GM20431 (cell line): ENCODE results near the gene RCSD1.
"Not testable (repeated sequence)": the region's sequence is repeated elsewhere in the genome, so short reads cannot be mapped to it uniquely, and the experiment has no call there.

ENCODE experiments used
- in situ Hi-C: fragments of 300-500 bp; cut with MseI, MboI; formaldehyde crosslinking; loops from one replicate; pipeline ENCODE4 v1.15.0; 2020; ENCODE audit warnings: low sequenced_read_pairs; ENCODE audit not compliant: unreplicated experiment

The RCSD1 gene

GRCh38 chr1:167629681-167630567 lies at the start of gene RCSD1:
RCSD1 (plus strand) TSS chr1:167630232; CDS start chr1:167630424, 192 bp downstream.
- in situ Hi-C loops, result no loop called here

GRCh38 chr1:167582064-167582463 lies 48.0 kb upstream of the RCSD1 start:
- in situ Hi-C loops, result no loop called here

- in situ Hi-C loops, result no loop called here
Measured at GRCh38 chr1:167582722-167583121, 47.3 kb upstream of the RCSD1 start.

GRCh38 chr1:167584581-167584980 lies 45.5 kb upstream of the RCSD1 start:
- in situ Hi-C loops, result no loop called here

GRCh38 chr1:167587342-167587741 lies 42.7 kb upstream of the RCSD1 start:
- in situ Hi-C loops, result no loop called here

GRCh38 chr1:167587872-167588271 lies 42.2 kb upstream of the RCSD1 start:
- in situ Hi-C loops, result no loop called here

GRCh38 chr1:167588361-167588760 lies 41.7 kb upstream of the RCSD1 start:
- in situ Hi-C loops, result no loop called here

- in situ Hi-C loops, result no loop called here
Measured at GRCh38 chr1:167592475-167592874, 37.6 kb upstream of the RCSD1 start.

GRCh38 chr1:167593860-167594259 lies 36.2 kb upstream of the RCSD1 start:
- in situ Hi-C loops, result no loop called here

GRCh38 chr1:167594822-167595221 lies 35.2 kb upstream of the RCSD1 start:
- in situ Hi-C loops, result no loop called here

- in situ Hi-C loops, result loop anchor here (5.0 kb wide), 1 partner anchor 87 kb away; no protein-coding TSS in a partner anchor
Measured at GRCh38 chr1:167599957-167600581, 30.0 kb upstream of the RCSD1 start.

GRCh38 chr1:167601442-167602383 lies 28.3 kb upstream of the RCSD1 start:
- in situ Hi-C loops, result loop anchor here (5.0 kb wide), 1 partner anchor 86 kb away; no protein-coding TSS in a partner anchor

GRCh38 chr1:167602840-167603239 lies 27.2 kb upstream of the RCSD1 start:
- in situ Hi-C loops, result loop anchor here (5.0 kb wide), 1 partner anchor 84 kb away; no protein-coding TSS in a partner anchor

- in situ Hi-C loops, result no loop called here
Measured at GRCh38 chr1:167605576-167605975, 24.5 kb upstream of the RCSD1 start.

- in situ Hi-C loops, result no loop called here
Measured at GRCh38 chr1:167611983-167612382, 18.0 kb upstream of the RCSD1 start.

GRCh38 chr1:167612587-167613385 lies 17.2 kb upstream of the RCSD1 start:
- in situ Hi-C loops, result no loop called here

GRCh38 chr1:167613984-167614383 lies 16.0 kb upstream of the RCSD1 start:
- in situ Hi-C loops, result not testable (repeated sequence)

GRCh38 chr1:167614851-167615250 lies 15.2 kb upstream of the RCSD1 start:
- in situ Hi-C loops, result no loop called here

GRCh38 chr1:167616521-167616920 lies 13.5 kb upstream of the RCSD1 start:
- in situ Hi-C loops, result no loop called here
